ENCODE data around the gene TRIM16.
"Not testable (repeated sequence)": the region's sequence is repeated elsewhere in the genome, so short reads cannot be mapped to it uniquely, and the experiment has no call there.

TRIM16 gene

GRCh38 chr17:15683824-15684478 lies at the start of gene TRIM16:
TRIM16 (minus strand) TSS chr17:15684311; CDS start chr17:15651609, 32,702 bp downstream.
- DNase-seq = peak; percentile 39 to 85 (median 76)

GRCh38 chr17:15733174-15733789 lies 49.2 kb upstream of the TRIM16 start:
- DNase-seq = not testable (repeated sequence)

GRCh38 chr17:15731900-15732299 lies 47.8 kb upstream of the TRIM16 start, which contains the start of gene TBC1D26:
TBC1D26 (plus strand) TSS chr17:15732283; CDS start chr17:15735349, 3,066 bp downstream.
- not testable (repeated sequence) for DNase-seq

GRCh38 chr17:15730535-15730934 lies 46.4 kb upstream of the TRIM16 start:
- not testable (repeated sequence) for DNase-seq

- DNase-seq = not testable (repeated sequence)
Observed at GRCh38 chr17:15716601-15717563, 32.8 kb upstream of the TRIM16 start.

- not testable (repeated sequence) for DNase-seq
Observed at GRCh38 chr17:15708879-15709278, 24.8 kb upstream of the TRIM16 start.

GRCh38 chr17:15704813-15705212 lies 20.7 kb upstream of the TRIM16 start:
- DNase-seq = not testable (repeated sequence)

GRCh38 chr17:15704239-15704638 lies 20.1 kb upstream of the TRIM16 start:
- not testable (repeated sequence) for DNase-seq

- DNase-seq = not testable (repeated sequence)
Observed at GRCh38 chr17:15699937-15700336, 15.8 kb upstream of the TRIM16 start.

- DNase-seq = peak; percentile 78 to 90 (median 88)
Observed at GRCh38 chr17:15699413-15699924, 15.4 kb upstream of the TRIM16 start, which contains the start of gene ZNF286A. ZNF286A (plus strand) TSS chr17:15699752; CDS start chr17:15700330, 578 bp downstream.

GRCh38 chr17:15698967-15699366 lies 14.9 kb upstream of the TRIM16 start:
- DNase-seq = not testable (repeated sequence)

GRCh38 chr17:15687494-15687893 lies 3.4 kb upstream of the TRIM16 start:
- not testable (repeated sequence) for DNase-seq

- DNase-seq = not testable (repeated sequence)
Observed at GRCh38 chr17:15683135-15683534, 976 bp downstream of the TRIM16 start.

GRCh38 chr17:15675991-15676390 lies 8.1 kb downstream of the TRIM16 start:
- DNase-seq = not testable (repeated sequence)

GRCh38 chr17:15674640-15675039 lies 9.5 kb downstream of the TRIM16 start:
- not testable (repeated sequence) for DNase-seq

- DNase-seq = not testable (repeated sequence)
Observed at GRCh38 chr17:15669526-15669925, 14.6 kb downstream of the TRIM16 start.

- DNase-seq = no peak
Observed at GRCh38 chr17:15663691-15664090, 20.4 kb downstream of the TRIM16 start.

GRCh38 chr17:15663176-15663575 lies 20.9 kb downstream of the TRIM16 start:
- DNase-seq = no peak

- DNase-seq = no peak
Observed at GRCh38 chr17:15662681-15663080, 21.4 kb downstream of the TRIM16 start.

GRCh38 chr17:15660077-15660476 lies 24.0 kb downstream of the TRIM16 start:
- DNase-seq = no peak

- no peak for DNase-seq
Observed at GRCh38 chr17:15659663-15660062, 24.4 kb downstream of the TRIM16 start.

GRCh38 chr17:15659236-15659635 lies 24.9 kb downstream of the TRIM16 start:
- no peak for DNase-seq

GRCh38 chr17:15658296-15658695 lies 25.8 kb downstream of the TRIM16 start:
- no peak for DNase-seq

Measured in stimulated activated naive CD4-positive, alpha-beta T cell (primary cell).